ENCODE measurements around the gene ZNF669. TPM values are rescaled to one million over a fixed set of nuclear protein-coding genes. Genes with fewer than 3 reads are reported as not detected.

ZNF669 gene
- total RNA-seq, 1 experiment from 2014 or later, result 5.3 TPM

DNA sequence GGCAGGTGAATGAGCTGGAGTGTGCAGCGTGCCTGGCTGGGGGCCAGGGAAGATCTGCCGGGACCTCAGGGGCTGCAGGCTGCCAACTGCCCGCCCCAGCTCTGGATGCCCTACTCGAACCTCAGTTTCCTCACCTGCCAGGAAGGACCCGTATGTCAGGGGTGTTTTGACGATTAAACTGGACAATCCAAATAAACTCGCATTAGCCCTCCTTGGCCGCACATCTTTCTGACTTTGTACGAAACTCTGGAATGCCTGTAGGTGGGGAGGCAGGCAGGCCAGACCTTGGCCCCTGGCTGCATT lies 8.3 kb upstream of the ZNF669 start:
- Histone ChIP-seq H2AFZ (no peak overlapping the region), H3K79me2 (ENCODE audit: low read depth) (no peaks in the 10 kb centered on the region), H3F3A (ENCODE audit: insufficient read depth, low read depth) (no peaks in the 10 kb centered on the region), H3K9me2 (ENCODE audit: insufficient read depth) (no peaks in the 10 kb centered on the region), H3K27ac (no peak overlapping the region), H3K4me3 (no peak overlapping the region), H3K9me3 (ENCODE audit: insufficient read depth, low read depth) (no peaks in the 10 kb centered on the region), H3K27me3 (ENCODE audit: insufficient read depth, low read depth) (peaks cover 6% of the 10 kb centered on the region; the same call in 1 of the 2 replicates), H3K4me1 (replicated peaks; ENCODE audit: insufficient read depth) (no peaks in the 10 kb centered on the region), H4K20me1 (ENCODE audit: insufficient read depth) (no peaks in the 10 kb centered on the region), H3K36me3 (ENCODE audit: low read depth) (no peaks in the 10 kb centered on the region), H3K4me2 (peak overlapping the region; percentile 60; the same call in 1 of the 2 replicates)
- ChIA-PET POLR2A (ENCODE audit: unreplicated experiment) (no interaction called here), CTCF (no interaction called here)
- no peak for DNase-seq
- no peak for TF ChIP-seq EZH2 (IDR thresholded peaks at IDR 0.05; ENCODE audit: low read depth)
- TF ChIP-seq, protein P1, sequence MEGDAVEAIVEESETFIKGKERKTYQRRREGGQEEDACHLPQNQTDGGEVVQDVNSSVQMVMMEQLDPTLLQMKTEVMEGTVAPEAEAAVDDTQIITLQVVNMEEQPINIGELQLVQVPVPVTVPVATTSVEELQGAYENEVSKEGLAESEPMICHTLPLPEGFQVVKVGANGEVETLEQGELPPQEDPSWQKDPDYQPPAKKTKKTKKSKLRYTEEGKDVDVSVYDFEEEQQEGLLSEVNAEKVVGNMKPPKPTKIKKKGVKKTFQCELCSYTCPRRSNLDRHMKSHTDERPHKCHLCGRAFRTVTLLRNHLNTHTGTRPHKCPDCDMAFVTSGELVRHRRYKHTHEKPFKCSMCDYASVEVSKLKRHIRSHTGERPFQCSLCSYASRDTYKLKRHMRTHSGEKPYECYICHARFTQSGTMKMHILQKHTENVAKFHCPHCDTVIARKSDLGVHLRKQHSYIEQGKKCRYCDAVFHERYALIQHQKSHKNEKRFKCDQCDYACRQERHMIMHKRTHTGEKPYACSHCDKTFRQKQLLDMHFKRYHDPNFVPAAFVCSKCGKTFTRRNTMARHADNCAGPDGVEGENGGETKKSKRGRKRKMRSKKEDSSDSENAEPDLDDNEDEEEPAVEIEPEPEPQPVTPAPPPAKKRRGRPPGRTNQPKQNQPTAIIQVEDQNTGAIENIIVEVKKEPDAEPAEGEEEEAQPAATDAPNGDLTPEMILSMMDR (conservative IDR thresholded peaks at IDR 0.05), result no peak
- BruUV-seq (replicated peaks), result no TSS peak
- intact Hi-C loops (cut with micrococcal nuclease; ENCODE audit: unreplicated experiment), result no loop called here

DNA sequence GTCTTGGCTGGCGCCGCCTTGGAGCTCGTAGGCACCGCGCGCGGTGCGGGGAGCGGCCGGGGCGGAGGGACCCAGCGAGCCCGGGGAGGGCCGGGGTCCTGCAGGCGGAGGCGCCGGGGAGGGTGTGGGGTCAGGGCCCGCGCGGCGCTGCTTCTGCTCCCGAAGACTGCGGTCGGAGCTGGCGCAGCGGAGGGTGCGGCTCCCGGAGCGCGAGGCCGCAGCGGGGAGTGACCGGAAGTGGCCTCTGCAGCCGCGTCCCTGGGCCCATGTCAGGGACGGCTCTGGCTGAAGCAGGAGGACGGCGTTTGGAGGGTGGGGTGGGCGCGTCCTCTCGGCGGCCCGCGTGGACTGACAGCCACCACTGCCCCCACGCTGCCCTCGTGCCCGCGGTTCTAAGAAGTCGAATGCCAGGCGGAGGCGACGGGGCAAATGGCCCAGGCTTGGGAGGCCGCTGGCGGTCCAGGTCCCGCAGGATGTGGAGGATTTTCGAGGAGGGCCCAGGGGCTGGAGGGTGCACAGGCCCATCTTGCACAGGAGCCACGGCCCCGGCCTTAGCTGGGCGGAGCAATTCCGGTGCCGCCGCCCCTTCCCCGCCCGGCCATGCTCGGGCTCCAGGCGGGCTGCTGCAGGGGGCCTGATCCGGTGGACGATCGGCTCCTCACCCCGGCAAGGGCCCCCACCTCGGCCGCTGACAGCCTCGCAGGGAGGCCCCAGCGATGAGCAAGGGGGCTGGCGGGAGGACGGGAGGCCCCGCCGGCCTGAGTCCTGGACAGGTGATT lies 7.7 kb upstream of the ZNF669 start:
- H3K36me3 ChIP-seq (ENCODE audit: low read depth), result no peaks in the 10 kb centered on the region
- no peaks in the 10 kb centered on the region for H3K9me3 ChIP-seq (ENCODE audit: insufficient read depth, low read depth)
- no TSS peak for BruUV-seq (replicated peaks)
- H2AFZ ChIP-seq, result no peak overlapping the region
- intact Hi-C loops (cut with micrococcal nuclease; ENCODE audit: unreplicated experiment), result no loop called here
- no peaks in the 10 kb centered on the region for H4K20me1 ChIP-seq (ENCODE audit: insufficient read depth)
- H3K4me1 ChIP-seq (replicated peaks; ENCODE audit: insufficient read depth), result no peaks in the 10 kb centered on the region
- no peaks in the 10 kb centered on the region for H3K79me2 ChIP-seq (ENCODE audit: low read depth)
- POLR2A ChIA-PET (ENCODE audit: unreplicated experiment), result no interaction called here
- H3K4me2 ChIP-seq, result peak overlapping the region; percentile 60
- CTCF ChIA-PET, result interaction anchor here (0.6 kb wide), 1 partner anchor 180 kb away, joined by 4 read pairs; no protein-coding TSS in a partner anchor
- no peak overlapping the region; the same call in 1 of the 2 replicates for H3K4me3 ChIP-seq
- H3K27ac ChIP-seq, result no peak overlapping the region
- TF ChIP-seq EZH2 (IDR thresholded peaks at IDR 0.05; ENCODE audit: low read depth), result no peak
- TF ChIP-seq, protein P1 (conservative IDR thresholded peaks at IDR 0.05), result no peak
- no peaks in the 10 kb centered on the region for H3F3A ChIP-seq (ENCODE audit: insufficient read depth, low read depth)
- H3K9me2 ChIP-seq (ENCODE audit: insufficient read depth), result no peaks in the 10 kb centered on the region
- DNase-seq, result peak in 1 of 2 experiments; percentile 59
- H3K27me3 ChIP-seq (ENCODE audit: insufficient read depth, low read depth), result peaks cover 8% of the 10 kb centered on the region; the same call in 1 of the 2 replicates

DNA sequence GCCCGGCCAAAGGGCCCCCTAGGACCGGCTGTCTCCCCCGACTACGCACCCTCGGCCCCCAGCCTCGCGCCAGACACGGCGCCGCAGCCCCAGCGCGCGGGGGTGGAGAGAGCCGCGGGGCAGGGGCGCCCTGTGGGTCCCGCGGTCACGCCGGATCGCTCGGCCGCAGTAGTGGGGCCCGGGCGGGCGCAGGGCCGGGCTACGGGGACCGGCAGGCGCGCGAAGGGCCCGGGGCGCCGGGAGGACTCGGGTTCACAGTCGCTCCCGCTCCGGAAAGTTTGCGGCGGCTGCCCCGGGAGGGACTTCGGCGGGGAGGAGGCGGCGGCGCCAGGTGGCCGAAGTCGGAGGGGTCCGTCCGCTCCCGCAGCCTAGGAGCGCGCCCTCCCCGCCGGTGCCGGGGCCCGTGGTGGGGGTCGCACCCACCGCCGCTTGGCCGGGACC lies 7.1 kb upstream of the ZNF669 start:
- no peaks in the 10 kb centered on the region for H3K9me3 ChIP-seq (ENCODE audit: insufficient read depth, low read depth)
- no peak overlapping the region for H3K4me3 ChIP-seq
- H4K20me1 ChIP-seq (ENCODE audit: insufficient read depth), result no peaks in the 10 kb centered on the region
- DNase-seq, result no peak
- CTCF ChIA-PET, result interaction anchor here (0.6 kb wide), 1 partner anchor 179 kb away, joined by 4 read pairs; no protein-coding TSS in a partner anchor
- intact Hi-C loops (cut with micrococcal nuclease; ENCODE audit: unreplicated experiment), result no loop called here
- no peaks in the 10 kb centered on the region for H3K9me2 ChIP-seq (ENCODE audit: insufficient read depth)
- H3K27ac ChIP-seq, result no peak overlapping the region
- H3K4me2 ChIP-seq, result no peak overlapping the region
- no peak overlapping the region for H2AFZ ChIP-seq
- TF ChIP-seq, protein P1 (conservative IDR thresholded peaks at IDR 0.05), result no peak
- TF ChIP-seq EZH2 (IDR thresholded peaks at IDR 0.05; ENCODE audit: low read depth), result no peak
- H3F3A ChIP-seq (ENCODE audit: insufficient read depth, low read depth), result no peaks in the 10 kb centered on the region
- POLR2A ChIA-PET (ENCODE audit: unreplicated experiment), result no interaction called here
- H3K27me3 ChIP-seq (ENCODE audit: insufficient read depth, low read depth), result peaks cover 8% of the 10 kb centered on the region; the same call in 1 of the 2 replicates
- no TSS peak for BruUV-seq (replicated peaks)
- no peaks in the 10 kb centered on the region for H3K79me2 ChIP-seq (ENCODE audit: low read depth)
- H3K36me3 ChIP-seq (ENCODE audit: low read depth), result no peaks in the 10 kb centered on the region
- no peaks in the 10 kb centered on the region for H3K4me1 ChIP-seq (replicated peaks; ENCODE audit: insufficient read depth)
